ENCODE results near the gene SPAG6.

SPAG6 gene

DNA sequence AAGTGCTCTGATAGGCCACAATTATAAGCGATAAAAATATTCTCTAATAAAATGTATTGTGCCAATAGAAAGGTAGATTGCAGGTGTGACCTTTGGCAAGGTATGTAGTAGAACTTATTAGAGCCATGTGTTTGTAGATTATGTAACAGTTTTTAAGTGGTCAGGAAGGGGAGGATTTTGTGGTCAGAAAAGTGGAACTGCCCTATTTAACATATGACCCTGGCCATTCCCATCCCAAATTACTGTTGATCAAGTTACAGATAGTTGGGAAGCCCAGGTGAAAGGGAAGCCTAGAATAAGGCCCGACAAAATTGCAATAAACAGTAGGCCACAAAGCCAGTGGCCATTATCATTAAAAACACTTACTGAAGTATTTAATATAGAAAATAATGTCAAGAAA lies 89.2 kb downstream of the SPAG6 start:
- DNase-seq (ENCODE audit: low spot score): no peak

DNA sequence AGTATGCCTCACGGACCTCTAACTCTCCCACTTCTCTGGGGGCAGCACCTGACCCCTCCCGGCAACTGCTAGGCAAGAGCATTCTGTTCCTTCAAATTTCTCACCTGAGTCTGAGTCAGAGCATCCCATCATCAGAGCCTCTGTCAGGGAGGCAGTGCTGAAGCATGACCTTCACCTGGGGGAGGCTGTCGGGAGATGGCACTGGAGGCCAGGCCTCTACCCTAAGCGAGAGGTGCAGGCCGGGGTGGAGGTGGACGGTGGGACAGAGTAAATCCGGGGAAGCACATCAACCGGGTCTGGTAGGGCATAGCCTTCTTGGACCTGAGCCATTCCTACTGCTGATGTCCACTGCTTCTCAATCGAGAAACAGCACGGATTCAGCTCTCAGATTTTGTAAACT lies 90.4 kb downstream of the SPAG6 start:
- DNase-seq (ENCODE audit: low spot score): no peak

DNA sequence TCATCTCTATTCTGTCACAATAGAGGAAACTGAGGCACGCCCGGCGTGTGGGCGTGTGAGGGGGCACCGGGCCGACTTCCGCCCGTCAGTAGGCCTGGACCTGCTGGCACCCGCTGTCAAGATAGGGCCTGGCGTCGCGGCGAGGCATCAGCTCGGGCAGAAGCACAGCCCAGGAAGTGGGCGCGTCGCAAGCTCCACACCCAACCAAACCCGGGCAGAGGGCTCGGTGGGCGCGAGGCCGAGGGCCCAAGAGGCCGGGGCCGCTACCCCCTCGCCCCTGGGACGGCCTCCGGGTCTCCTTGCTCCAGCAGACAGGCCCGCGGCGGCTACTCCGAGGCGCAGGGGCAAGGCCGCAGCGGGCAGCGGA lies 91.2 kb downstream of the SPAG6 start:
- no peak for DNase-seq (ENCODE audit: low spot score)

DNA sequence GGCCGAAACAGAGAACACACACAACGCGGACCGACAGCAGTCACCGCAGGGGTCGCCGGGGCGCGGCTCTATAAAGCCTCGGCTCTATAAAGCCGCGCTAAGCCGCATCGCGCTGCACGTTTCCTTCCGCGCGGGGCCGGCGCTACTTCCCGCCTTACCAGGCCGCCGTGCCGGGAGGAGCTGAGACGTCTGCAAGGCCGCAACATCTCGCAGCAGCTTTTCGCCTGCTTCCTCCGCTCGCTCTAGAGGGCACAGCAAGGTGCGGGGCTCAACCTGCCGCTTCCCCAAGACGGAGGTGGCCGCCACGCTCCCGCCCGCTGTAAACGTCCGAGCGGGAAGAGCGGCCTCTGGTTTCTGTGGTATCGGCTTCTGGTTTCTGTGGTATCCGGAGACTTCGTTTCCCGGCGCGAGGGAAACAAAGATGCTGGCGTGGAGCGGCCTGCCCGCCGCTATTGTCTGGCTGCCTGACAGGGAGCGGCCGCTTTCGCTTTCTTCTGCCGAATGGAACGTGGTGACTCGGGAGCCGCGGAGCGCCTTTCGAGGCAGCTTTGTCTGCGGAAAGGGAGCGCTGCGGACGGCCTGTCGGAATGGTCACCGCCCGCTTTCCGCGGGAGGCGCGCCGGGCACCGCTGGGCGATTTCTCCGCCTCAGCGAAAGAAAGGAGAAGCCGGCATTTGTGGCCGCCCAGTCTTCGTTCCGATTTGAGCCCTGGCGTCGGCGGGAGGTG lies 91.8 kb downstream of the SPAG6 start:
- peak; percentile 34 for DNase-seq (ENCODE audit: low spot score)

DNA sequence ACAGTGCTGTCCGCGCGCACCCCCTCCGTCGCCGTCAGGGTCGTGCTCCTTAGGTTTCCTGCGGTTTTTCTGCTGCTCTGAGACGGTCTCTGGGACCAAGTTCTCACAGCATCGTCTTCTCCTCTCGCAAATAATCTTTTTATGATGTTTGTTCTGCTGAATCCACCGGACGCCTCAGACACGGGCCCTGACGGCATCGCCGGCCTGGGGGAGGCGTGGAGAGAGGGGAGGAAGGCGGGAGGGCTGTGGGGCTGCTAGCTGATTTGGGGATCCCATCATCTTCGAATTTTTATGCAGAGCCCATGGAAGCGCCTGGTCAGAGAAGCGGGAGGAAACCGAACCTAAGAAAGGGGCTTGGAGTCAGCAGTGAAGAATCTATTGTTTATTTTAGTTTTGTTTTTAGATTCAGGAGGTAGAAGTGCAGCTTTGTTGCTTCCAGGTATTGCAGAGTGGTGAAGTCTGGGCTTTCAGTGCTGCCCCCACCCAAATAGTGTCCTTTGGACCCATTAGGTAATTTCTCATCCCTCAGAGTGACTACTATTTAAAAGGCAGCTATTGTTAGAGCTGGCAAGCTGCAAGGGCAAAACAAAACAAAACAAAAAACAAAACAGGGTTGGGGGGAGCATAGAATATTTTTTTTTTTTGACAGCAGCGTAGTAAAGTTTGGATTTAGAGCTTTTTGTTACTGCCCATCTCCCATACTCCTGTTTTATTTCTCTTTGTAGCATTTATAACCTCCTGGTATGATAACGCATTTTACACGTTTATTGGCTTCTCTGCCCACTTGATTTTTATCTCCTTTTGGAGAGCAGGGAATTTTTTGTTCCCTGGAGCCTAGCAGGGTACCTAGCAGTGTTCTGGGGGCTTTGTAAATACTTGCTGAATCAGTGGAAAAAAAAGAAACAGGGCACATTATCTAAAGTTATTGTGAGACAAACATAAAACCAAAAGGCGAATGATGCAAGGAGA lies 92.6 kb downstream of the SPAG6 start:
- peak; percentile 44 for DNase-seq (ENCODE audit: low spot score)

DNA sequence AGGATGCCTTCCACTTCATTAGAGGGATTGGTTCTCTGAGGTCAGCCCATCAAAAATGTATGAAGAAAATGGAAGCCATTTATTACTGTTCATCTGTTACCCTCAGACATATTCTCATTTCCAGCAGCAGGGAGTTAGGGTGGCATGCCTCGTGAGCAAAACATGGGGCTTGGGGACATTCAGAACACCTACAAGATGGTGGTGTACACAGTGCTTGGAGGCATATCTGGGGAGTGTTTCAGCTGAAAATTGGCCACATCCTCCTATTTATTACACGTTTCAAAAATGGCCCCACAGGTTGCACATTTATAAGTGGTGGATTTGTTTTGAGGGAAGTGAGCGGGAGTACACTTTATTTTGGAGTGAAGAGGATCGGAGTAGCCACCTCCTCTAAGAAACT lies 93.4 kb downstream of the SPAG6 start:
- no peak for DNase-seq (ENCODE audit: low spot score)

DNA sequence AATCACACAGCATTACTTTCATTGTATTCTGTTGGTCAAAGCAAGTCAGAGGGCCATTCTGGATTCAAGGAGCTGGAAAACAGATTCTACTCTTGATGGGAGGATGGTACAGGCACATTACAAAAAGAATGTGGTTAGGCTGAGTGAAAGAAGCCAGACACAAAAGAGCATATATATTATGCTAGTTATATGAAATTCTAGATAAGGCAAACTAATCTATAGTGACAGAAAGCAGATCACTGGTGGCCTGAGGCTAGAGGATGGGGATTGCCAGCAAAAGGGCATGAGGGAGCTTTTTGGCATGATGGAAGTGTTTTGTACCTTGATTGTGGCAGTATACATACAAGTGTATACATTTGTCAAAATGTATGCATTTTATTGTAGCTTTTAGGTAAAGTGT lies 96.8 kb downstream of the SPAG6 start:
- DNase-seq (ENCODE audit: low spot score): no peak

DNA sequence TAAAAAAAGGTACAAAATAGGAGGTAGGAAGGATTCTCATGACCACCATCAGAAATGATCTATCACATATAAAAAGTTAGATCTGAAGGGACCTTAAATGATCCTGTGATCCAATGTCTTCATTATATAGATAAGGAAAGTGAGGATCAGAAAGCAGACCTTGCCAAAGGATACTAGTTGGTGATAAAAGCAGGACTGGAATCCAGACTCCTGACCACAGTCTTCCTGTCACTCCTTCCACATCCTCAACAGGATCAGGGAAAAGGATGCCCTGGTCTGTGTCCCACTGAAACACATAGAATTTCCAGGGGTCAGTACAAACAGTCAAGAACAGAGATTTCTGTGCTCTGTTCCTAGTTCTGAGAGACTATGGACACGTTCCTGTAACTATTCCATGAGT lies 97.2 kb downstream of the SPAG6 start:
- DNase-seq (ENCODE audit: low spot score): no peak

DNA sequence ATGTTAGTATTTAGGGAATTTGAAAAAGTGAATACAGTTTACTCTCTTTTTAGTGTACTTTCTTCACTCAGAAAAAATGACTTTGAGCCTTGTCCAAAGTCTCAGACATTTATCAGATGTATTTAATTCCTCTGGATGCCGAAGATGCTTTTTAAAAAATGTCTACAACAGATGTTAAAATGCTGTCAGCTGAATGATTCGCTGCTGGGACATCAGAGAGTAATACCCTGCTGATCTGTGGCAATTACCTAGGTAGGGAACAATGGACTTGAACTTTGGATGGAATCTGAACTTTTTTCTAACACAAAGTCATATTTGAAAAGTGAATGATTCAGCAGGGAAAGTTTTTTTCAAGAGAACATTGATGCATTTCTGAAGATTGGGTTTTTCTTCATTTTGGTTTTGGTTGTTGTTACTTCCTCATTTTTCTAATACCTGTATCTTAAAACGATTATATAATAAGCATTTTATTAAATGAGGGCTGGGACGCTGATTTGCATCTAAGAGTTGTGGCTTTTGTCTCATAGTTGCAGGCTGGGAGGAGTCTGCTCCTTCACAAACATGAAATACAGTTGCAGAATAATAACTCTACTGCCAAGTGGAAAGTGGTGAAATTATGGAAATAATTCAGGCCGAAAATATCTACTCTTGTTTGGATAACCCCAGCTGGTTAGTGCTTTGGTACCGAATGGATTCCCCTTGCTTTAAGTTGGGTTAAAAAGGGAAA lies 98.0 kb downstream of the SPAG6 start:
- DNase-seq (ENCODE audit: low spot score): no peak

DNA sequence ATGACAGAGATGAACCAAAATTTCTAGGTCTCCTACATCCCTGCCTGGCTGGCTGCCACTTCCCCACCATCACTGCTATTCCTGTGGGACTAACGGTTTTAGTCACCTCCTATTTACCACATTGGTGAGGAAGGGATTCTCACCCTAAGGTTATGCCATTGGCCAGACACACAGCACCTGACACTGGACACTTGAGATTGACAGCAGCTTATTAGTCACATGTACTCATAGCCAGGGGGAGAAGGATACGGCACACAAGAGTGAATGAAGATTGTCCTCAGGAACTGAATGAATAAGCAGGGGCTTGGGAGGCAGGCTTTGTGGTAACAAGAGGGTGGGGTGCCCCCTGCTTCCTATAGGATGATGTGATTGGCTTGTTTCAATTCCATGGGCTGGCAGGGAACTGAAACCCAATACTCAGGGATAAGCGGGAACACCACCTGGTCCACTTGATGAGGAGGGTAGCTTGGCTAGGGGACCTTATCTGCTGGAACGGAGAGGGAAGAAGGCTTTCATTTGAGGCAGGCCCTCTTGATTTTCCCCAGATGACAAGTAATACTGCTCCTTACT lies 99.0 kb downstream of the SPAG6 start:
- no peak for DNase-seq (ENCODE audit: low spot score)

DNA sequence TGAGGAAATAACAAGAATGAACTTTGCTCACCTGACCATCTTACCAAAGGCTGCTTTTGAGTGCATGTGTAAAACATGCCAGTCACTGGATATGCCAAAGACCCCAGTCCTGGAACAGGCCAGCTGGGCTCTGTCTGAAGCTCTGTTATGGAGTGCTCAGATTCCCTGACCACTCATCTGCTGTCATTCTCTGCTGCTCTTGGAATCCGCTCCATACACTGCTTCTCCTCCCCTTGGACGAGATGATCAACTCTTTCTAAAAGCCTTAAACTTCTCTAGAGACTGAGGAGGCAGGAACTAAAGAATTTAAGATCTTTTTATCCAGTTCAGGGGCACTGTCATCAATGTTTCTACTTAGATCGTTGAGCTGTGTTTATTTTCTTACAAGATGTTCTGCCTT lies 100.2 kb downstream of the SPAG6 start:
- no peak for DNase-seq (ENCODE audit: low spot score)

DNA sequence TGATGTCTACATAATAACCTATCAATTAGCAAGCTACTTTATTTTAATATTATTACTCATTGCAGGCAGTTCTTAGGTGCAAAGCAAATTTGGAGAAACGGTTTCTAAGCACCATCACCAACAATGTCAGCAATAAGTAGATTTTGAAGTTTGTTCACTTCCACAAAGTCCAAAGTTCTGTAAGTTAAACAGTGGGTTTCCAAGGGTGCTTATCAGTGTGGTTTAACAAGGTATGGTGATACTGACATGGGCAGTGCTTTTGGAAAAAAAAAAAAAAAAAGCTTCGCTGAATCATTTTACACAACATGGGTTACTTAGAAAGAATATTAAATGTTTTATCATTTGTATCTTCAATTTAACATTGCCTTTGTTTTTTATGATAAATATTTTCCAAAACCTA lies 101.8 kb downstream of the SPAG6 start:
- no peak for DNase-seq (ENCODE audit: low spot score)

DNA sequence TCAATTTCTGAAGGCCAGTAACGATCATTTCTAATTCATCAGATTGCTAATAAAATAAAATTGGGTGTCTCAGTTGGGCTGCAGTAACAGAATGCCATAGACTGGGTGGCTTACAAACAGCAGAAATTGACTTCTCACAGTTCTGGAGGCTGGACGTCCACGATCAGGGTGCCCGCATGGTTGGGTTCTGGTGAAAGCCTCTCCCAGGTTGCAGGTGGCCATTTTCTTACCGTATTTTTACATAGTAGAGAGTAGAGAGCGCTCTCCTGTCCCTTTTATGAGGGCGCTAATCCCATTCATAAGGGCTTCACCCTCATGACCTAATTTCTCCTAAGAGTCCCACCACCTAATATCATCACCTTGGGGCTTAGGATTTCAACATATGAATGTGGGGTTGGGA lies 106.0 kb downstream of the SPAG6 start:
- DNase-seq (ENCODE audit: low spot score): no peak

DNA sequence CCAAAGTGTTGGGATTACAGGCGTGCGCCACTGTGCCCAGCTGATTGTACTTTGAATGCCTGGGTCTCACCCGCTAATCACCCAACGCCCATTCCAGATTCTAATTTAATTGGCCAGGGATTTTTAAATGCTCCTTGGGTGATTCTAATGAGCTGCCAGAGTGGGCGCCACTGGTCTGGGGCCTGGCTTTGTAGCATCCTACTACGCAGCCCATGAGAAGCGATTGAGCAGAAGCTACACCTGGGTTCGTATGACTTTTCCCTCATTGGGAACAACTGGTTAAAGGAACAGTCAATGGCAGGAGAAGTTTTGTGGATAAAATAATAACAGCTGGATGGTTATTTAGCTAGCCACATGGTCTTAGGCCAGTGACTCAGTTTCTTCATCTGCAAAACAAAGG lies 108.0 kb downstream of the SPAG6 start:
- DNase-seq (ENCODE audit: low spot score): no peak

DNA sequence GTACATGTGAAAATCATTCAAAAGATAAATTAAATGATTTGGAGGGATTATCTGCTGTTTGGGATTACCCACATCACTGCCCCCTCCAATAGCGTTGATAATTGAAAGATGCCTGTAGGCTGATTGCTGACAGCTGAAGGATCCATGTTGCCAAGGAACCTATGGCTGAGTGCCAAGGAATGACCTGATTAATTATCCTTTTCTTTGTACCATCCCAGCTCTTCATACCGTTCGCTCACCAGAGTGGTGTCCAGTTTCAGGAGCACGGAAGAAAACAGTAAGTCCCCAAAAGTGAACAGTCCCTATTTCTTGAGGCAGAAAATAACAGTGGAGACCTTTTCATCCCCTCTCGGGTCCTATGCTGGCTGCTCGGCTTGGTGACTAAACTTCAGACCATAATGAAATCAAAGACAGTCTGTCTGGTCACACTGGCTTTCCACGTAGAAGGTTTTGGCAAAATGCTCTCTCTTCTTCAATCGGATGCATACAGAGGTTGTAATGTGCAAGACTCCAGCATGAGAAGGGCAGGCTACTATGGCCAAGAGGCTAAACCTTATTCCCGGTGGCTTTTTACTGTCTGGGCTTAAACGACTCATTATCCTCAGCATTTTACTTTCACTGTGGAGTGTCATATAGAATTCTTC lies 108.8 kb downstream of the SPAG6 start:
- DNase-seq (ENCODE audit: low spot score): no peak

DNA sequence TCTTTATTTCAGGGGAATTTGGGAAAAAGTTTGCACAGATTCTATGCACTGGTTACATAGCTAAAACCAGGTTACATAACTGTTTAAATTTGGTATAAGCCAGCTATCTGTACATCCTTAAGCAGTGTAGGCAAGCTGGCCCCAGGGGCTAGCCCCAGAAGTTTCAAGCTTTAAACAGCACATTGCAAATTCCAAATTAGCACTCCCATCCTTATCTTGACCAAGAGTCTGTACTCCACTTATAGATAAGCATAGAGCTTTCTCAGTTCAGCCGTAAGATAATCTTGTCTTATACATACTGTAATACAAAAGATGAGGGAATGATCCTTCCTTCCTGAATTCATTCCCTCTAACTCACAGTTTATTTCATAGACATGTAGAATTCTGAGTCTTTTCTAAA lies 109.3 kb downstream of the SPAG6 start:
- no peak for DNase-seq (ENCODE audit: low spot score)

DNA sequence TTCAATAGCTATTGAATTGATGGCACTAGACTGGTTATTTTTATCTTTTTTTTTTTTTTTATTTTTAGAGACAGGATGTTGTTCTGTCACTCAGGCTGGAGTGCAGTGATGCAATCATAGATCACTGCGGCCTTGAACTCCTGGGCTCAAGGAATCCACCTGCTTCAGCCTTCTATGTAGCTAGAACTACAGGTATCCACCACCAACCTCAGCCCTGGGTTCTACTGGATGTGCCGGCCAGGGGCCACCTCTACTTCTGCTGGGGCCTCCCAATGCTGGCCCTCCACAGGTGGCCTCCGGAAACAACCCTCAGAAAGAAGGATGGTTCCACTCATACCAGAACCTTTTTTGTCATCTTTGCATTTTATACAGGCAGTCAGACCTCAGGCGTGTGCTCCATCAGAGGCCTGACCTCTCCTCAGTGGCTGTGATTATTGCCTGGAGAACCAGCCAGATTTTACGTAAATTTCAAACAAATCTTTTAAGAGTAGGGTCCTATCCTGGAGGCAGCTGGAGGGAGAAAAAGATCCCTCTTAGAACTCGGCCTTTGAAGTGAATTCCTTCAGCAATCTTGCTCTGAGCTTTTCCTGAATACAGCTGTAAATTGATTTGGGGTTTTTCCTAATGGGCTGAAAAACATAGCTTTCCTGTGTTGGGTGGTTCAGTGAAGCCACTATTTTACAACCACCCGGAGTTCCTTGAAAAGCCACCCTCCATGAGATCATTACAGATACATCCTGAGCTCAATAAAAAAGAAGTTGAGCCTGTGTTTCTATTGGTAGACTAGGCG lies 110.0 kb downstream of the SPAG6 start:
- DNase-seq (ENCODE audit: low spot score): no peak

DNA sequence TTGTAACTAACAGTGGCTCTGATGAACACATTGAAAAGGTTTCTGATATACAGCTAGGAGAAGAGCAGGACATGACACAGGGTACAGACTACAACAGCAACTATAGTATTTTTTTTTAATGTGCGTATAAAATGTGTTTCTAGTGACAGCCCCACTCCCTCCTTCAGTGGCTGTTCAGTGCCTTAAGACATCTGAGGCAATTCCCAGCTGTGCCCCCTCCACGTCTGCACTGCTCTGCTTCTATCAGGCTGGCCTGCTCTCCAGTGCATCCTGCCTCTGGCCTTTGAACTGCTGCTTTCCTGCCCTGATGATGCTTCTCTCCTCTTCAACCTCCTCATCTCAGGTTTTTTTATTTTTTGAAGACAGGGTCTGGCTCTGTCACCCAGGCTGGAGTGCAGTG lies 111.2 kb downstream of the SPAG6 start:
- no peak for DNase-seq (ENCODE audit: low spot score)

DNA sequence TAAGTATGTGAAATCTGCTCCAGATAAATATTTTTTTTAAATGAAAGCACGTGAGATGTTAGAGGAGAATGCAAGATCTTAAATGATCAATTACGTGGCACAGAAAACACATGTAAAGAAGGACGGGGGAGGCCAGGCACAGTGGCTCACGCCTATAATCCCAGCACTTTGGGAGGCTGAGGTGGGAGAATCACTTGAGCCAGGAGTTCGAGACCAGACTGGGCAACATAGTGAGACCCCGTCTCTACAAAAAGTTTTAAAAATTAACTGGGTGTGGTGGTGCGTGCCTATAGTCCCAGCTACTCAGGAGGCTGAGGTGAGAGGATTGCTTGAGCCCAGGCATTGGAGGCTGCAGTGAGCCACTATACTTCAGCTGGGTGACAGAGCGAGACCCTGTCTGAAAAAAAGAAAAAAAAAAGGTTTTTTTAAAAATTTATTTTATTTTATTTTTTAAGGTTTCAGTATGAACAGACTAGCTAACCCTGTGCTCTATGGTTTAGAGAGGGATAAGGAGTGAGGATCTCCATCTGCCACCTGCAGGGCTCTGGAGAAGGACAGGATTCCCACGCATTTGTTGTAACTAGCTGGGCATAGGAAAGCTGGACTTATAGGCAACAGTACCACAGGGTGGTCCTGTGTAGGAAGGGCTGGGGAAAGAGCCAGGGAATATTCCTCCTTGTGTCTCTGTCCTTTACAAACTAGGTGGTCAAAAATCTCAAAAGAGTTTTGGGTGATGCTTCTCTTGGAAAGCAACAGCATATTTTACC lies 113.2 kb downstream of the SPAG6 start:
- DNase-seq (ENCODE audit: low spot score): no peak

DNA sequence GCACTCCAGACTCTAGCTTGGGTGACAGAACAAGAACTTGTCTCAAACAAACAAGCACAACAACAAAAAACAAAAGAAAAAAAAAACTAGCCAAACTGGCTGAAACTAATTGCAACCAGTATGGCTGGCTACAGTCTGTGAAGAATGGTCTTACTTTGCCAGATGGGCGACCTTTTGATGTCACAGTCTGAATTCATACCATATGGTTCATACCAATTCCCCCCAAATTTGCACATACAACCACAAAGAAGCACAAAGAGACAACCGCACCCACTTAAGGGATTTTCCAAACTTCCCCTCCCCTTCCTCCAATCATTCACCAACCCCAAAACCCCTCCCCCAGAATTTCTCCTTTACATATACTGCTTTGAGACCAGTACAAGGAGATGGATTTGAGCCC lies 114.2 kb downstream of the SPAG6 start:
- DNase-seq (ENCODE audit: low spot score): no peak
